ENCODE data around the gene MYH4.

The MYH4 gene

DNA sequence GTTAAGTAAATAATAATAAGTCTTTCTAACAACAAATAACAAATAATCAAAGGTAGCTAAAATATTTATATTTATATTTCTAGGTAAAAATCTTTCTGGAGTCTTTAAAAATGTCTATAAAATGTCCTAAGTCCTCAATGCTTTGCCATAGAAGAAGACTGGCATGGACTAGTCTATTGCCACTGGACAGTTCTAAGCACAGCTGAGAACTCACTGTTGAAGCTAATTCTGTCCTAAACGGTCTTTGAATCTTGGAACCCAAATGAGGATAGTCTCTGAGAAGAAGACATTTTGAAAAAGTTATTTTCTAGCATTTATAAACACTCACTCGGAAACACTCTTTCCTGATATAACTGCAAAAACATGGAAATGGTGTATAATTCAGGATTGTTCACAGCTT, 48.1 kb downstream of the MYH4 start:
- TF ChIP-seq, protein P1, sequence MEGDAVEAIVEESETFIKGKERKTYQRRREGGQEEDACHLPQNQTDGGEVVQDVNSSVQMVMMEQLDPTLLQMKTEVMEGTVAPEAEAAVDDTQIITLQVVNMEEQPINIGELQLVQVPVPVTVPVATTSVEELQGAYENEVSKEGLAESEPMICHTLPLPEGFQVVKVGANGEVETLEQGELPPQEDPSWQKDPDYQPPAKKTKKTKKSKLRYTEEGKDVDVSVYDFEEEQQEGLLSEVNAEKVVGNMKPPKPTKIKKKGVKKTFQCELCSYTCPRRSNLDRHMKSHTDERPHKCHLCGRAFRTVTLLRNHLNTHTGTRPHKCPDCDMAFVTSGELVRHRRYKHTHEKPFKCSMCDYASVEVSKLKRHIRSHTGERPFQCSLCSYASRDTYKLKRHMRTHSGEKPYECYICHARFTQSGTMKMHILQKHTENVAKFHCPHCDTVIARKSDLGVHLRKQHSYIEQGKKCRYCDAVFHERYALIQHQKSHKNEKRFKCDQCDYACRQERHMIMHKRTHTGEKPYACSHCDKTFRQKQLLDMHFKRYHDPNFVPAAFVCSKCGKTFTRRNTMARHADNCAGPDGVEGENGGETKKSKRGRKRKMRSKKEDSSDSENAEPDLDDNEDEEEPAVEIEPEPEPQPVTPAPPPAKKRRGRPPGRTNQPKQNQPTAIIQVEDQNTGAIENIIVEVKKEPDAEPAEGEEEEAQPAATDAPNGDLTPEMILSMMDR (IDR thresholded peaks at IDR 0.05), result no peak

DNA sequence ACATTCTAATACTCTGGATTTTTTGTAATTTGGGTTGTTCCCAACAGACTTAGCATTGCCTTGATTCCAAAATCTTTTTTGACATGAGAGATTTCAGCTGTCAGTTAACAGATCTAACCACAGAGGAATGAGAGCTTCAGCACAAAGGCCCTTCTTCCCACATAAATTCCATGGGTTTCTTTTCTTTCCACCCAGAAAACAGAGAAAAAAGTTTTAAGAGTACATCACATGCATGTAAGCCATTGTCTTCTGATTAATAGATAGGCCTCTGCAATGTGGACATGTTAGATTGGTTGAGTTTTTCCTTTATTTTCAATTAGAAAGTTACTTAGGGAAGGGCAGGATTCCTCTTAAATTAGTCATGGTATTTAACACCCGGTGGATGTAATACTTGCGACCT, 48.5 kb downstream of the MYH4 start:
- TF ChIP-seq, protein P1 (IDR thresholded peaks at IDR 0.05), result no peak

DNA sequence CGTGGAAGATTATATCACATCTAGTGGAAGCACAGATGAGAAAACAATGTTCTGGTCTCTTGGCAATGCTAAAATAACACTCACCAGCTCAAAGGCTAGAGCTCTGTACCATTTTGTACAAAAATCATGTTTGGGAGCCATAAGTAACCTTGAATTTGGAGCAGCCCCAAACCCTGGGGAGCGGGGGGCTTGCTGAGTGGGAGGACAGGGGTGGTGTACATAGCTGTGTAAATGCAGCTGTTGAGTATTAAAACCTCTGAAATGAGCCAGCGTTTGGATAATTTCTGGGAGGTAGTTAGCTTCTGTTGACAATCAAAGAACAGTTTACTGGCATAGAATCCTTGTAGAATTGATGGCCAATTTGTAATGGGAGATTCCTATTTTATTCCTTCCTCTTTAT, 51.9 kb downstream of the MYH4 start:
- TF ChIP-seq, protein P1 (IDR thresholded peaks at IDR 0.05), result no peak

DNA sequence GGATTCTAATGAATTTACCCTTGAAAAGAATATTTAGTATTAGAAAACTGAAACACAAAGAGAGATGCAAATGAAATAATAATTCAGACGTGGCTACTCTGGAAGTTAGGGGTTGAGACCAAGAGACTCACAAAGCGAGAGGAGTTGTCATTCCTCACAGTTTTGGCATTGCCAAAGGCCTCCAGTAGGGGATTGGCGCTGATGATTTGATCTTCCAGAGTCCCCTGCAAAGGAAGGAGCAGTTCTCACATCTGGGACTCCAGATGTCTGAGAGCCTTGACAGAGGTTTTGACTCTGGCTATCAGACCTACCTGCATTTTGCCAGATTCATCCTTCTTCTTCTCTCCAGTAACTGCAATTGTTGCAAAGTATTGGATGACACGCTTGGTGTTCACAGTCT, 54.2 kb downstream of the MYH4 start:
- TF ChIP-seq, protein P1 (IDR thresholded peaks at IDR 0.05), result no peak

DNA sequence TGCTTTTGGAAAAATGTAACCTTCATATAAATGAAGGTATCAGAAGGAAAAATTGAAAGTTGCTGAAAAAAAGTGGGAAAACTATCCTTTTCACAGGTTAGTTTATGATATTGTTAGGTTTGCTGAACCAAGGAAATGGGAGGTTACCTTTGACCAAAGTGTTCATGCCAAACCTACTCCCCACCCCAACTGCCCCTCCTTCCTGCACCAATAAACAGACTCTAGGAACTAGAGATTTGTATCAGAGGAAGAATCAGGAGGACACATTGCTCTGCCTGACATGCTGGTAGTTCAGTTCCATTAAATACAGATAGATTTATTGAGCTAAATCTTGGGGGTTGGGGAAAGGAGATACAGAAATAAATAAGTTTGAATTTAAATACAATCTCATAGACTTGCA, 65.8 kb downstream of the MYH4 start:
- TF ChIP-seq, protein P1 (IDR thresholded peaks at IDR 0.05), result no peak

DNA sequence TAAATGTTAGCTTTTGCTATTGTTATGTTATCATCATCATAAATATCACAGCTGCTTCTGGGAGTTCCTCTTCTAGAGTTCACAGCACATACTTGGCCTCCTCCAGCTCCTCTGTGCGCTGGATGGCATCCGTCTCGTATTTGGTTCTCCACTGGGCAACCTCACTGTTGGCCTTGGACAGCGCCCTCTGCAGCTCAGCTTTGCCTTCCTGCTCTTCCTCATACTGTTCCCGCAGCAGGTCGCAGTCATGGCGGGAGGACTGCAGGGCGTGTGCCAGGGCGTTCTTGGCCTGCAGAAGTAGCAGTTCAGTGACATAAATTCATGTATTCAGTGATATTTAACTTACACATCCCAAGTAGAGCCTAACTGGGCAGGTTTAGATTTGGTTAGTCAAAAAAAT, 71.0 kb downstream of the MYH4 start:
- TF ChIP-seq, protein P1 (IDR thresholded peaks at IDR 0.05), result no peak

DNA sequence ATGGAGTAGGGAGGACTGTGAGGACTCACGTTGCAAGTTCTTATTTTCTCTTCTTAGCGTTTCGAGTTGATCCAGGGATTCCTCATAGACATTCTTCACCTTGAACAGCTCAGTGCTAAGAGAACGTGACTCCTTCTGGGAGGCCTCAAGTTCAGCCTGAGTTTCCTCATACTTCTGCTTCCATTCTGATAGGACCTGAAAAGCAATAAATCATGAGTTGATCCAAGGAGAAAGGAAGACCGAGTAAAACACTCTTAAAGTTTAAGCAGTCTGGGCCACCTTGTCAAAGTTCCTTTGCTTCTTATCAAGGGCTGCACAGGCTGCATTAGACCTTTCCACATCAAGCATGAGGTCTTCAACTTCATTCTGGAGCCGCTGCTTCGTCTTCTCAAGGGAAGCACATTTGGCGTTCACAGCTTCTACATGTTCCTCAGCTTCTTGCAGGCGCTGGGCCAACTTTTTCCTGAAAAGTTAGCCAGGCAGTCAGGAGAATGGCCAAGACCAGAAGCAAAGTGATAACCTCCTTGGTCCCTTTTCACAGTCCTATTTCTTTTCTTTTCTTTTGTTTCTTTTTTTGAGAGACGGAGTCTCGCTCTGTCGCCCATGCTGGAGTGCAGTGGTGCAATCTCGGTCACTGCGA, 72.7 kb downstream of the MYH4 start:
- TF ChIP-seq, protein P1 (IDR thresholded peaks at IDR 0.05), result no peak

Data from LNCAP (cell line).